Liver (tissue), 9 donors: ENCODE results near the gene SLC37A2. TPM values are rescaled to one million over a fixed set of nuclear protein-coding genes. Genes with fewer than 3 reads are reported as not detected.

Experiments used
- DNase-seq: peaks from one replicate; pipeline ENCODE4 v3.0.0-alpha.2; 2017; ENCODE audit warnings: low spot score
- H3K27ac ChIP-seq, 2 donors: one replicate each; pipeline ENCODE4 v1.7.0; 2013; ENCODE audit warnings: inconsistent platforms in 2 of 2, low read length in 2 of 2, control low read depth in 1 of 2, low read depth in 1 of 2, mild to moderate bottlenecking in 1 of 2
- H3K27me3 ChIP-seq, 4 donors: one replicate each; pipeline versions ENCODE4 v1.6.1 to v1.7.0; 2013; ENCODE audit warnings: low read length in 3 of 4, inconsistent platforms in 1 of 4, mild to moderate bottlenecking in 1 of 4, moderate library complexity in 1 of 4; ENCODE audit not compliant: control insufficient read depth in 4 of 4, insufficient read depth in 4 of 4
- H3K36me3 ChIP-seq, 4 donors: one replicate each; pipeline versions ENCODE4 v1.6.1 to v1.7.0; 2013; ENCODE audit warnings: low read length in 3 of 4, mild to moderate bottlenecking in 3 of 4, low read depth in 1 of 4, moderate library complexity in 1 of 4; ENCODE audit not compliant: control insufficient read depth in 4 of 4, insufficient read depth in 3 of 4
- H3K4me1 ChIP-seq, 4 donors: one replicate each; pipeline versions ENCODE4 v1.6.1 to v1.7.0; 2013; ENCODE audit warnings: low read length in 3 of 4, mild to moderate bottlenecking in 3 of 4, moderate library complexity in 1 of 4; ENCODE audit not compliant: control insufficient read depth in 4 of 4, insufficient read depth in 4 of 4
- H3K4me3 ChIP-seq, 3 donors: one replicate each; pipeline versions ENCODE4 v1.6.1 to v1.7.0; 2013; ENCODE audit warnings: low read length in 3 of 3, control low read depth in 1 of 3, low read depth in 1 of 3, mild to moderate bottlenecking in 1 of 3
- H3K9ac ChIP-seq, 2 donors: one replicate each; pipeline ENCODE4 v1.7.0; 2013; ENCODE audit warnings: low read length in 2 of 2, mild to moderate bottlenecking in 2 of 2, moderate library complexity in 2 of 2, control low read depth in 1 of 2, low read depth in 1 of 2
- H3K9me3 ChIP-seq, 4 donors: one replicate each; pipeline versions ENCODE4 v1.6.1 to v1.7.0; 2013; ENCODE audit warnings: low read length in 3 of 4; ENCODE audit not compliant: control insufficient read depth in 4 of 4
- EGR1 ChIP-seq, 2 donors: IDR thresholded peaks; 2 replicates each; pipeline ENCODE4 v1.6.1; 2016 to 2018; ENCODE audit warnings: antibody characterized with exemption in 2 of 2, low read depth in 2 of 2
- FOXA1 ChIP-seq: IDR thresholded peaks from 2 replicates; pipeline ENCODE4 v1.6.1; 2016; ENCODE audit warnings: antibody characterized with exemption
- FOXA2 ChIP-seq: IDR thresholded peaks from 2 replicates; pipeline ENCODE4 v1.6.1; 2016; ENCODE audit warnings: antibody characterized with exemption
- GABPA ChIP-seq, 2 donors: IDR thresholded peaks in 1 of 2; conservative IDR thresholded peaks in 1 of 2; 2 replicates each; pipeline ENCODE4 v1.6.1; 2016; ENCODE audit warnings: antibody characterized with exemption in 2 of 2, mild to moderate bottlenecking in 1 of 2, moderate library complexity in 1 of 2
- HNF4A ChIP-seq, 2 donors: conservative IDR thresholded peaks; 2 replicates each; pipeline ENCODE4 v1.6.1; 2016; ENCODE audit warnings: antibody characterized with exemption in 2 of 2, mild to moderate bottlenecking in 2 of 2
- HNF4G ChIP-seq: IDR thresholded peaks from 2 replicates; pipeline ENCODE4 v1.6.1; 2016; ENCODE audit warnings: antibody characterized with exemption
- JUND ChIP-seq, 2 donors: IDR thresholded peaks; 2 replicates each; pipeline ENCODE4 v1.6.1; 2016; ENCODE audit warnings: antibody characterized with exemption in 2 of 2
- NR2F2 ChIP-seq: IDR thresholded peaks from 2 replicates; pipeline ENCODE4 v1.6.1; 2016; ENCODE audit warnings: antibody characterized with exemption
- RAD21 ChIP-seq, 2 donors: IDR thresholded peaks; 2 replicates each; pipeline ENCODE4 v1.6.1; 2016; ENCODE audit warnings: antibody characterized with exemption in 2 of 2, mild to moderate bottlenecking in 2 of 2
- REST ChIP-seq: IDR thresholded peaks from 2 replicates; pipeline ENCODE4 v1.6.1; 2016; ENCODE audit warnings: antibody characterized with exemption, mild to moderate bottlenecking
- RXRA ChIP-seq, 2 donors: IDR thresholded peaks; 2 replicates each; pipeline ENCODE4 v1.6.1; 2017 to 2018; ENCODE audit warnings: antibody characterized with exemption in 2 of 2, mild to moderate bottlenecking in 1 of 2
- SP1 ChIP-seq: IDR thresholded peaks from 2 replicates; pipeline ENCODE4 v1.6.1; 2018; ENCODE audit warnings: antibody characterized with exemption, mild to moderate bottlenecking
- TAF1 ChIP-seq: conservative IDR thresholded peaks from 2 replicates; pipeline ENCODE4 v1.6.1; 2016; ENCODE audit warnings: antibody characterized with exemption, mild to moderate bottlenecking
- YY1 ChIP-seq: IDR thresholded peaks from 2 replicates; pipeline ENCODE4 v1.6.1; 2016; ENCODE audit warnings: antibody characterized with exemption, mild to moderate bottlenecking
- WGBS: extraction: QIAGEN DNeasy Blood & Tissue Kit; methylation state at CpG from one replicate; pipeline ENCODE4 v1.1.7; 2013; 5-methylcytosine and 5-hydroxymethylcytosine counted together
- polyA plus RNA-seq, 2 donors: library from polyadenylated mRNA; stranded (reverse) in 1 of 2; unstranded in 1 of 2; fragments of 200-250 nt in 1 of 2; fragments of >200 nt in 1 of 2; fragmentation: Nextera tagmentation in 1 of 2; extraction: Ambion mirVana in 1 of 2; gene quantifications; one replicate each; pipeline versions ENCODE4 v1.2.1 to v1.2.3, GENCODE V29; 2013 to 2015
- total RNA-seq, 2 donors: library from RNA; depleted of rRNA; stranded (reverse); fragments of >200 nt; gene quantifications; one replicate each; pipeline ENCODE4 v1.2.3, GENCODE V29; 2014
- TF ChIP-seq, protein P1 (sequence below): IDR thresholded peaks from 2 replicates; pipeline ENCODE4 v1.6.1; 2016; ENCODE audit warnings: antibody characterized with exemption
- TF ChIP-seq, protein P2 (sequence below): fragments of 150-350 bp; IDR thresholded peaks from 2 replicates; pipeline ENCODE4 v1.5.1; 2017; ENCODE audit warnings: improper control_type of control experiment, low read depth, low read length; ENCODE audit not compliant: missing input control
- TF ChIP-seq, protein P3 (sequence below): IDR thresholded peaks from 2 replicates; pipeline ENCODE4 v1.6.1; 2016; ENCODE audit warnings: antibody characterized with exemption
- TF ChIP-seq, protein P4 (sequence below): IDR thresholded peaks from 2 replicates; pipeline ENCODE4 v1.6.1; 2016; ENCODE audit warnings: antibody characterized with exemption
- donor health status: healthy.
- donor health status: healthy.
- donor health status: healthy.
- donor health status: healthy.
- donor health status: healthy.

SLC37A2 gene
- total and polyA plus RNA-seq, 4 donors = 0.51 to 12.3 (median 5.6) TPM

DNA sequence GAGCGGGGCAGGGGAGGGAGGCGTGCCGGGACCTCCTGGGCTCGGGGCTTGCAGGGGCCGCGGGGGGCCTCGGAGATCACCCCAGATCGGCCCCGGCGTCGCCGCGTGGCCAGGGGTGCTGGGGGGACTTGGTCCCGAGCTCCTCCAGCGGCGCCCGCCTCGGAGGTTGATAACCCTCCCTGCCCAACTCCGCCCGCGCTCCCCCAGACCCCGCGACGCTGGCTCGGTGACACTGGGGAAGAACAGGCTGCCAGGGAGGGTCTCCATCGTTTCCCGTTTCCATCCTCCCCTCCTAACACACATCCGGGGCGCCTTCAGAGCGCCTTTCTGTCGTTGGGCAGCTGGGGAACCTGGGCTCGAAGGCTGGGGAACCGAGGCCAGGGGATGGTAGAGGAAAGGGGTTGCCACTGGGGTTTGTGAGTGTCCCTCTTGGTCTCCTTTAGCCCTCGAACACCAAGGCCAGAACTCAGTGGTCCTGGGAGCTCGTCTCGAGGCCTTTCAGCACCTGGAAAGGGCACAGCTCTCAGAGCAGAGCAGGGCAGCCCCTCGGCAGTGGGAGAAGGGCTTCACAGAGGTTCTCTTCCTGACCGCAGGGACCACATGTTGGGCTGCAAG, 431 bp downstream of the SLC37A2 start (continued):
- TF ChIP-seq, protein P1, sequence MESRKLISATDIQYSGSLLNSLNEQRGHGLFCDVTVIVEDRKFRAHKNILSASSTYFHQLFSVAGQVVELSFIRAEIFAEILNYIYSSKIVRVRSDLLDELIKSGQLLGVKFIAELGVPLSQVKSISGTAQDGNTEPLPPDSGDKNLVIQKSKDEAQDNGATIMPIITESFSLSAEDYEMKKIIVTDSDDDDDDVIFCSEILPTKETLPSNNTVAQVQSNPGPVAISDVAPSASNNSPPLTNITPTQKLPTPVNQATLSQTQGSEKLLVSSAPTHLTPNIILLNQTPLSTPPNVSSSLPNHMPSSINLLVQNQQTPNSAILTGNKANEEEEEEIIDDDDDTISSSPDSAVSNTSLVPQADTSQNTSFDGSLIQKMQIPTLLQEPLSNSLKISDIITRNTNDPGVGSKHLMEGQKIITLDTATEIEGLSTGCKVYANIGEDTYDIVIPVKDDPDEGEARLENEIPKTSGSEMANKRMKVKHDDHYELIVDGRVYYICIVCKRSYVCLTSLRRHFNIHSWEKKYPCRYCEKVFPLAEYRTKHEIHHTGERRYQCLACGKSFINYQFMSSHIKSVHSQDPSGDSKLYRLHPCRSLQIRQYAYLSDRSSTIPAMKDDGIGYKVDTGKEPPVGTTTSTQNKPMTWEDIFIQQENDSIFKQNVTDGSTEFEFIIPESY = no peak

- Histone ChIP-seq H3K4me1 (peaks cover 7 to 8% (median 8%) of the 10 kb centered on the region in 4 donors), H3K36me3 (no peaks in the 10 kb centered on the region), H3K4me3 (peak overlapping the region in 1 of 3 donors; percentile 43), H3K9ac (no peak overlapping the region), H3K27me3 (no peaks in the 10 kb centered on the region), H3K27ac (no peak overlapping the region), H3K9me3 (no peaks in the 10 kb centered on the region)
- WGBS = 76% methylated on average over 7 of the region's 7 CpGs
- DNase-seq = no peak
- TF ChIP-seq, protein P1 = no peak
- TF ChIP-seq NR2F2 (no peak), GABPA (IDR thresholded peaks at IDR 0.05 in 1 of 2, conservative IDR thresholded peaks at IDR 0.05 in 1 of 2) (no peak), REST (no peak), SP1 (no peak), YY1 (no peak), EGR1 (IDR thresholded peaks at IDR 0.05; ENCODE audit: low read depth in 2 of 2) (no peak), TAF1 (no peak), RAD21 (IDR thresholded peaks at IDR 0.05) (no peak), HNF4G (no peak), HNF4A (conservative IDR thresholded peaks at IDR 0.05) (no peak), FOXA2 (no peak), RXRA (IDR thresholded peaks at IDR 0.05) (no peak), FOXA1 (no peak), JUND (IDR thresholded peaks at IDR 0.05) (no peak)
- TF ChIP-seq, protein P2, sequence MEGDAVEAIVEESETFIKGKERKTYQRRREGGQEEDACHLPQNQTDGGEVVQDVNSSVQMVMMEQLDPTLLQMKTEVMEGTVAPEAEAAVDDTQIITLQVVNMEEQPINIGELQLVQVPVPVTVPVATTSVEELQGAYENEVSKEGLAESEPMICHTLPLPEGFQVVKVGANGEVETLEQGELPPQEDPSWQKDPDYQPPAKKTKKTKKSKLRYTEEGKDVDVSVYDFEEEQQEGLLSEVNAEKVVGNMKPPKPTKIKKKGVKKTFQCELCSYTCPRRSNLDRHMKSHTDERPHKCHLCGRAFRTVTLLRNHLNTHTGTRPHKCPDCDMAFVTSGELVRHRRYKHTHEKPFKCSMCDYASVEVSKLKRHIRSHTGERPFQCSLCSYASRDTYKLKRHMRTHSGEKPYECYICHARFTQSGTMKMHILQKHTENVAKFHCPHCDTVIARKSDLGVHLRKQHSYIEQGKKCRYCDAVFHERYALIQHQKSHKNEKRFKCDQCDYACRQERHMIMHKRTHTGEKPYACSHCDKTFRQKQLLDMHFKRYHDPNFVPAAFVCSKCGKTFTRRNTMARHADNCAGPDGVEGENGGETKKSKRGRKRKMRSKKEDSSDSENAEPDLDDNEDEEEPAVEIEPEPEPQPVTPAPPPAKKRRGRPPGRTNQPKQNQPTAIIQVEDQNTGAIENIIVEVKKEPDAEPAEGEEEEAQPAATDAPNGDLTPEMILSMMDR = no peak
- TF ChIP-seq, protein P3, sequence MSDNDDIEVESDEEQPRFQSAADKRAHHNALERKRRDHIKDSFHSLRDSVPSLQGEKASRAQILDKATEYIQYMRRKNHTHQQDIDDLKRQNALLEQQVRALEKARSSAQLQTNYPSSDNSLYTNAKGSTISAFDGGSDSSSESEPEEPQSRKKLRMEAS = no peak
- TF ChIP-seq, protein P4, sequence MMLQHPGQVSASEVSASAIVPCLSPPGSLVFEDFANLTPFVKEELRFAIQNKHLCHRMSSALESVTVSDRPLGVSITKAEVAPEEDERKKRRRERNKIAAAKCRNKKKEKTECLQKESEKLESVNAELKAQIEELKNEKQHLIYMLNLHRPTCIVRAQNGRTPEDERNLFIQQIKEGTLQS = no peak
Measured at GRCh38 chr11:125064070-125064469, 965 bp downstream of the SLC37A2 start.
